VCaP (cell line): ENCODE results near the gene GBX2.

Experiments used
- H3K27ac ChIP-seq: fragments of 450-650 bp; 2 replicates; pipeline ENCODE4 v1.5.1; 2017
- TF ChIP-seq, protein P1 (sequence below): fragments of 450-650 bp; conservative IDR thresholded peaks from 2 replicates; pipeline ENCODE4 v1.5.1; 2017; ENCODE audit warnings: mild to moderate bottlenecking, moderate library complexity

Gene GBX2

DNA sequence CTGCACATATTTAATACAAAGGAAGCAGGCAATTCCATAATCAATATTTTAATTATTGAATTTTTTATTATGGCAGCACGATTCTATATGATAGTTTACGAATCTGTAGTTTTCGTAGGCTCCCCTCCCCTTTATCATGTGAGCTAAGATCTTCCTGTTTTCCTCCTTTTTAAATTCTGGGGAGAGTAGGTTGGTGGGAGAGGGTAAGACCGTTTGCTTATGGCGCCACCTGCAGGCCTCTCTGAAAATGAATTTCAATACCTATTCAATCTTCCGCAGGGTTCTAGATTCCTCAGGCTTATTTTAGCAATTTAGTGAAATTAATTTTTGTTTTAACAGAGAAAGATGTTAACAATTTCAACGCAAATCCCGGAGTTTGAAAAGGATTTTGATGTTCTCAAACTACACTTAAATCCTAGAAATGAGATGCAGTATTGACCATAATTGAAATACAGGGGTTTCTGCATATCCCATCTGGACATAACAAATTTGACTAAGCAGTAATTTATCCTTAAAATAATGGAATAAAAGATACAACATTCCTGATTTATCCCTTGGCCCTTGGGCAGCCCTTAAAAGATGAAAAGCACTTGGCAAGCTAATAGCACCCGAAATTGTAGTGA, 12.8 kb upstream of the GBX2 start:
- TF ChIP-seq, protein P1, sequence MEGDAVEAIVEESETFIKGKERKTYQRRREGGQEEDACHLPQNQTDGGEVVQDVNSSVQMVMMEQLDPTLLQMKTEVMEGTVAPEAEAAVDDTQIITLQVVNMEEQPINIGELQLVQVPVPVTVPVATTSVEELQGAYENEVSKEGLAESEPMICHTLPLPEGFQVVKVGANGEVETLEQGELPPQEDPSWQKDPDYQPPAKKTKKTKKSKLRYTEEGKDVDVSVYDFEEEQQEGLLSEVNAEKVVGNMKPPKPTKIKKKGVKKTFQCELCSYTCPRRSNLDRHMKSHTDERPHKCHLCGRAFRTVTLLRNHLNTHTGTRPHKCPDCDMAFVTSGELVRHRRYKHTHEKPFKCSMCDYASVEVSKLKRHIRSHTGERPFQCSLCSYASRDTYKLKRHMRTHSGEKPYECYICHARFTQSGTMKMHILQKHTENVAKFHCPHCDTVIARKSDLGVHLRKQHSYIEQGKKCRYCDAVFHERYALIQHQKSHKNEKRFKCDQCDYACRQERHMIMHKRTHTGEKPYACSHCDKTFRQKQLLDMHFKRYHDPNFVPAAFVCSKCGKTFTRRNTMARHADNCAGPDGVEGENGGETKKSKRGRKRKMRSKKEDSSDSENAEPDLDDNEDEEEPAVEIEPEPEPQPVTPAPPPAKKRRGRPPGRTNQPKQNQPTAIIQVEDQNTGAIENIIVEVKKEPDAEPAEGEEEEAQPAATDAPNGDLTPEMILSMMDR, result peak; percentile 88

DNA sequence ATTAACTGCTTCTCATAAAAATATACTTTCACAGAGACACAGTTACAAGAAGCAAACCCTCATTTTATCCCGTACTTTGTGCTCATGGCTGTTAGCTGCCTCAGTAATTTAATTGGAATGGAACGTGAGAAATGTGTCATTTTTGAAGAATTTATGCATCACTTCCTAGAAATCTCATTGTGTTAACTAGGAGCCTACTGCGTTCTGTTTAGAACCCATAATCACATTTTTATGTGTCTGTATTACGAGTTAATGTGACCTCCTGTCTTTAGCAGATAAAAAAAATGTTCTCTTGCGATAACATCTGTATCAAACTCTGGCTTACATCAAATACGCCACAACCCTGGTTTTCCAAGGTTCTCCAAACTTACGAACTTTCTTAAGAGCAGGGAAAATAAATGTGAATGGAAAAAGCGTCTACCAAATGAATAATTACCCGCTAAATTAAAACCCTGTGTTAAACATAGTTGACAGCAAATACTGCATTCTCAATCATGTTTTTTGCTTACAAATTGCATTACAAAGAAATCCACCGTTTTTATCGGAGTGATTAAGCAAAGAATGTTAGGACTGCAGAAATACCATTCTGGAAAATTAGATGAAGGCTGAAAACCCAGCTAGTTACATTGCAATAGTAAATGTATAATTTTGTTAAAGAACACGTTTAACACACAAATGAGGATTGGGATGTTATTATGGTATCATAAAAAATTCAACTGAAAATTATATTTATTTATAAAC, 12.1 kb upstream of the GBX2 start:
- TF ChIP-seq, protein P1, result no peak
- H3K27ac ChIP-seq, result no peak overlapping the region

More for the DNA sequence above, 12.8 kb upstream of the GBX2 start:
- no peak overlapping the region for H3K27ac ChIP-seq

DNA sequence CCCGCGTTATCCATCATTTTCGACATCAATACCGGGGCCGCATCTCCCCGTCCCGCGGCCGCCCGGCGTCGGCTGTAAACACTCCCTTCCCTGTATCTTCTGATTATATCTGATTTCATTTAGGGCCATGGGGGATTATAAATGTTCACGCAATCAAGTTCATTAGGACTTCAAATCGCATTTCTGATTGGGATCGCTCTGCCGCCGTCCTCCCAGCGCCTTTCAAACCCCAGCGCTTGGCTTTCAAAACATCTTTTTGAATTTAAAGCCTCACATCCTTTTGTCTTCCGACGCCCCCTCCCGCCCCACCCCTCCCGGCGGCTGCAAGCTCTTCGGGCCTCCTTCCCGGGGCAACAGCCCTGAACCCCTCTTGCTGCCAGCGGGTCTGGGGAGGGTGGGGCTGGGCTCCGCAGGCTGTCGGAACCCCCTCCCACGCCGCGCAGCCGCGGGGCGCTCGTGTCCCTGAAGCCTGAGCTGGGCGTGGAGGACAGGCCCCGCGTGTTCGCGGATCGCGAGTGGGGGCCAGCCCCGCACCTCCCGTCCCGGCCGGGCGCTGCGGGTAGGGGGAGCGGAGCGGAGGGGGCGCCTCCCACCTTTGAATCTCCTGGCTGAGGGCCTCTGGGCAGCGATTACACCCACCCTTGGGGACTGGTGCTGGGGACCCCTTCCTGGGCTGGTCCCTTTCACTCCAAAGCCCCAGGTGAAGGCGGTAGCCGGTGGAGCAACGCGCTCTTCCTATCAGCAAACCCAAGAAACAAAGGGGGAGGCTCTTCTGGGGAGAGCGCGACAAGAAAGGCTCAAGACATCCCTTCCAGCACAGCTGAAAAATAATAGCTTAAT, 11.3 kb upstream of the GBX2 start:
- H3K27ac ChIP-seq, result no peak overlapping the region
- TF ChIP-seq, protein P1, result no peak

DNA sequence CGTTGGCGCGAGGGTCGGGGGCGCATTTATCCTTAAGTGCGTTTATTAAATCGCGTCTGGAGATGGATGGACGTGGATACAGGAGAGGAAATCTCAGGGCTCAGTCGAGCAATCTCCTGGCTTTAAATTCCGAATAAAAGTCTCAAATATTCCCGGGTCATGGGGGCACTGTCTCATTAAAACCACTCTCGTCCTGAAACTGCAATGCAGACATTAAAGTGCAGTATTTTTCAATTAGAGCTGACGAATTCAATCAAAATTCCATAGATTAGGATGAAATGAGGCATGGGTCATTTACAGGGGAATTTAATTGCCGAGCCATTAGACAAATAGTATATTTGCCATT, 10.7 kb upstream of the GBX2 start:
- TF ChIP-seq, protein P1, result no peak
- H3K27ac ChIP-seq, result peak overlapping the region; percentile 42; the same call in 1 of the 2 replicates

DNA sequence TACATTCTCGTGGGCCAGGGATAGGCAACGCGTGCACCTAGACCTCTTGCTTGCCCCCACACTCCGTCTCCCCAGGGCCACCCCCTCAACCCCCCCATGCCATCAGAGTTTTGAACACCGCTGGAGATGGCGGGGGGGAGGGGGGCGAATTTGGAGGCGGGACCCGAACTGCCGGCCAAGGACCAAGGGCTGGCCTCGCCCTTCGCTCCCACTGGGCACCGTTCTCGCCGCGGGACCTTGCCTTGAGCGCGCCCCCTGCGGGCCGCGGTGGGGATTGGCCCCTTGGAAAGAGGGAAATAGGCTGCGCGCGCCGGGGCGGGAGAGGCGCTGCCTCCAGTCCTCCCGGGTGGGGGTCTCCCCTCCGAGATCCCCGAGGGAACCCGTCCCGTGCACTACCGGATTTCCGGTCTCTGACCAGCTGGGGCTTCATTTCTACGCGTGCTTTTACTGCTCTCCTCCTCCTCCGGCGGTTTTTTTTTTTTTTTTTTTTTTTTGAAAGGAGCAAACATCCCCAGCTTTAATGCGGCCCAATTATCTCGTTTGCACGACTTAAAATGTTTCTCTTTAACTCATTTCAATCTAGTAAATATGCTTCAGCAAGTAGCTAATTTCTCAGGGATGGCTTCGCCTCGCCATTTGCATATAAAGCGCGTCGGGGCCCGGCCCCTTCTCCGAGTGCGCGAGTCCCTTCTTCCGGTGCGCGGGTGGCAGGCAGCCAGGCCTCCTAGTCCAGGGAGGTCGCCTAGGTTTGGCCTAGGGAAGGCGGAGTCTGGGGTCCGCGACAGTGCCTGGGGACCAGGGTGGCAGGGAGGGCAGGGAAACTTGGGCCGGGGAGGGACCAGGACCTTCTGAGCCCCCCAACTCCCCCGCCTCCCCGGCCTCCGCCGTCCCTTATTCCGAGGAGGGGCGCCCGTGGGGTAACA, 10.0 kb upstream of the GBX2 start:
- H3K27ac ChIP-seq, result peak overlapping the region; percentile 42; the same call in 1 of the 2 replicates
- TF ChIP-seq, protein P1, result peak; percentile 92

DNA sequence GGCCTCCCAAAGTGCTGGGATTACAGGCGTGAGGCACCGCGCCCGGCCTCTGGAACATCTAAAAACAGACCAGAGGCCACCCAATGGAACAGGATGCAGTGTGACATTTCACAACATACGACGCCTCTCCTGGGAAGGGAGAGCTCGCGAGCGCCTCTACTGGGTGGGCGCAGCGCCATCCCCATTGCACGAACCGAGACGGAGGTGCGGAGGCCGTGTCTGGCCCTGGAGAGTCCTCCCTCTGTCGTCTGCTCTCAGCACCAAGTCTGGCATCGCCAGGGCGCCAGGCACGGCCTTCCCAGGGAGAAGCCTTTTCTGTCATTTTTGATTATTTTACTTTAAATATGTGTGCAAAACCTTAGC, 9.4 kb upstream of the GBX2 start:
- TF ChIP-seq, protein P1, result no peak
- H3K27ac ChIP-seq, result no peak overlapping the region
